Thyroid gland (tissue), 4 donors: ENCODE results near the gene TM2D3.

ENCODE experiments used
- POLR2A ChIP-seq, 2 donors: fragments of 450-650 bp; IDR thresholded peaks; one replicate each; pipeline ENCODE4 v1.6.1; 2017; ENCODE audit warnings: antibody characterized with exemption in 2 of 2, mild to moderate bottlenecking in 2 of 2, moderate library complexity in 1 of 2
- TF ChIP-seq, protein P1 (sequence below), 6 experiments: fragments of 200-600 bp in 3 of 6; fragments of 450-650 bp in 3 of 6; sonication (generic) in 3 of 6; IDR thresholded peaks; one replicate each; pipeline ENCODE4 v1.5.1; 2016 to 2019; ENCODE audit warnings: antibody characterized with exemption in 6 of 6, mild to moderate bottlenecking in 2 of 6, inconsistent platforms in 1 of 6, moderate library complexity in 1 of 6

DNA sequence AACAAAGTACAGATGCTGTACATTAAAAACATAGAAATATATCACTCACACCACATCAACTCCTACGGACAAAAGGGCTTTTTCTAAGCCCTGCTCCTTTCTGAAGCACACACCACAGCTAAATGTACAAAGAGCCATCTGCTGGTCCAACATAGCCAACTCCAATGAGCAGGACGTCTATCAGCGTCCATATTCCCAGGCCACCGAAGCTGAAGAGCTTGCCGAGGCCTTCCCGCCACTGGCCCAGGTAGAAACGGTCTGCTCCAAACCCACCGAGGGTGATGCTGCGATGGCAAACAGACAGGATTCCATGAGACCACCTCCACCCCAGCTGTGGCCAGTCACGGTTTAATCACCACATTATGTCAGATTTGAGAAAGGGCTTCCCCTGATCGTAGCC is 9.8 kb downstream of the TM2D3 start:
- TF ChIP-seq, protein P1, sequence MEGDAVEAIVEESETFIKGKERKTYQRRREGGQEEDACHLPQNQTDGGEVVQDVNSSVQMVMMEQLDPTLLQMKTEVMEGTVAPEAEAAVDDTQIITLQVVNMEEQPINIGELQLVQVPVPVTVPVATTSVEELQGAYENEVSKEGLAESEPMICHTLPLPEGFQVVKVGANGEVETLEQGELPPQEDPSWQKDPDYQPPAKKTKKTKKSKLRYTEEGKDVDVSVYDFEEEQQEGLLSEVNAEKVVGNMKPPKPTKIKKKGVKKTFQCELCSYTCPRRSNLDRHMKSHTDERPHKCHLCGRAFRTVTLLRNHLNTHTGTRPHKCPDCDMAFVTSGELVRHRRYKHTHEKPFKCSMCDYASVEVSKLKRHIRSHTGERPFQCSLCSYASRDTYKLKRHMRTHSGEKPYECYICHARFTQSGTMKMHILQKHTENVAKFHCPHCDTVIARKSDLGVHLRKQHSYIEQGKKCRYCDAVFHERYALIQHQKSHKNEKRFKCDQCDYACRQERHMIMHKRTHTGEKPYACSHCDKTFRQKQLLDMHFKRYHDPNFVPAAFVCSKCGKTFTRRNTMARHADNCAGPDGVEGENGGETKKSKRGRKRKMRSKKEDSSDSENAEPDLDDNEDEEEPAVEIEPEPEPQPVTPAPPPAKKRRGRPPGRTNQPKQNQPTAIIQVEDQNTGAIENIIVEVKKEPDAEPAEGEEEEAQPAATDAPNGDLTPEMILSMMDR (IDR thresholded peaks at IDR 0.05): no peak
- no peak for TF ChIP-seq POLR2A (IDR thresholded peaks at IDR 0.05)
